WI38 (cell line): ENCODE results near the gene MUC7.

ENCODE experiments used
- H3K4me3 ChIP-seq: 2 replicates; pipeline ENCODE4 v1.5.1; 2011; ENCODE audit warnings: low read depth, mild to moderate bottlenecking, control low read depth, low read length
- TF ChIP-seq, protein P1 (sequence below): IDR thresholded peaks from 2 replicates; pipeline ENCODE4 v1.5.1; 2012; ENCODE audit warnings: low read depth, mild to moderate bottlenecking, control low read depth, low read length

MUC7 gene

DNA sequence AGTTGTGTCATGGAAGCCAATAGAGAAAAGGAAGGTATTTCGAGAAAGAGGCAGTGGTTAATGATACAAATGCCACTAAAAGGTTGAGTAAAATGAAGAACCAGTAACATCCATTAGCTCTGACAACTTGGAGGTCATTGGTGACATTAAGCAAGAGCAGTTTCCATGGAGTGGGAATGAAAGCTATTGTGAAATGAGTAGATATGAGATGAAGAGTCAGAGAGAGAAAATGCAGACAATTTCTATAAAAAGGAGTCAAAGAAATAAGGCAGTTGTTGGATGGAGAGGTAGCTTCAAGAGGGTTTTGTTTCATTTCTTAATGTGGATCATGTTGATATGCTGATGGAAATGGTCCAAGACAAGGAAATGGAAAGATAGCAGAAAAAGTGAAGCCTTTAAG, 36.8 kb downstream of the MUC7 start:
- TF ChIP-seq, protein P1, sequence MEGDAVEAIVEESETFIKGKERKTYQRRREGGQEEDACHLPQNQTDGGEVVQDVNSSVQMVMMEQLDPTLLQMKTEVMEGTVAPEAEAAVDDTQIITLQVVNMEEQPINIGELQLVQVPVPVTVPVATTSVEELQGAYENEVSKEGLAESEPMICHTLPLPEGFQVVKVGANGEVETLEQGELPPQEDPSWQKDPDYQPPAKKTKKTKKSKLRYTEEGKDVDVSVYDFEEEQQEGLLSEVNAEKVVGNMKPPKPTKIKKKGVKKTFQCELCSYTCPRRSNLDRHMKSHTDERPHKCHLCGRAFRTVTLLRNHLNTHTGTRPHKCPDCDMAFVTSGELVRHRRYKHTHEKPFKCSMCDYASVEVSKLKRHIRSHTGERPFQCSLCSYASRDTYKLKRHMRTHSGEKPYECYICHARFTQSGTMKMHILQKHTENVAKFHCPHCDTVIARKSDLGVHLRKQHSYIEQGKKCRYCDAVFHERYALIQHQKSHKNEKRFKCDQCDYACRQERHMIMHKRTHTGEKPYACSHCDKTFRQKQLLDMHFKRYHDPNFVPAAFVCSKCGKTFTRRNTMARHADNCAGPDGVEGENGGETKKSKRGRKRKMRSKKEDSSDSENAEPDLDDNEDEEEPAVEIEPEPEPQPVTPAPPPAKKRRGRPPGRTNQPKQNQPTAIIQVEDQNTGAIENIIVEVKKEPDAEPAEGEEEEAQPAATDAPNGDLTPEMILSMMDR, result no peak
- no peak overlapping the region for H3K4me3 ChIP-seq

DNA sequence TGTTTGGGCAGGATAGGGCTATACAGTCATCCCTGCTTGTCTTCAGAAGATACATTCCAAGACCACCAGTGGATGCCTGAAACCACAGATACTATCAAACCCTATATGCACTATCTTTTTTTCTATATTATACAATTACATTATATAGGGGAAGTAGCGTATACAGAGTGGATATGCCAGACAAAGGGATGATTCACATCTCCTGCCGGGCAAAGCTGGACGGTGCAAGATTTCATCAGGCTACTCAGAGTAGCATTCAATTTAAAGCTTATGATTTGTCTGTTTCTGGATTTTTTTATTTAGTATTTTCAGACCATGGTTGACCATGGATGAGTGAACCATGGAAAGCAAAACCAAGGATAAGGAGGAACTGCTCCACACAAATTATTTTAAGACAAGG, 39.4 kb downstream of the MUC7 start:
- no peak overlapping the region for H3K4me3 ChIP-seq
- TF ChIP-seq, protein P1, result no peak

DNA sequence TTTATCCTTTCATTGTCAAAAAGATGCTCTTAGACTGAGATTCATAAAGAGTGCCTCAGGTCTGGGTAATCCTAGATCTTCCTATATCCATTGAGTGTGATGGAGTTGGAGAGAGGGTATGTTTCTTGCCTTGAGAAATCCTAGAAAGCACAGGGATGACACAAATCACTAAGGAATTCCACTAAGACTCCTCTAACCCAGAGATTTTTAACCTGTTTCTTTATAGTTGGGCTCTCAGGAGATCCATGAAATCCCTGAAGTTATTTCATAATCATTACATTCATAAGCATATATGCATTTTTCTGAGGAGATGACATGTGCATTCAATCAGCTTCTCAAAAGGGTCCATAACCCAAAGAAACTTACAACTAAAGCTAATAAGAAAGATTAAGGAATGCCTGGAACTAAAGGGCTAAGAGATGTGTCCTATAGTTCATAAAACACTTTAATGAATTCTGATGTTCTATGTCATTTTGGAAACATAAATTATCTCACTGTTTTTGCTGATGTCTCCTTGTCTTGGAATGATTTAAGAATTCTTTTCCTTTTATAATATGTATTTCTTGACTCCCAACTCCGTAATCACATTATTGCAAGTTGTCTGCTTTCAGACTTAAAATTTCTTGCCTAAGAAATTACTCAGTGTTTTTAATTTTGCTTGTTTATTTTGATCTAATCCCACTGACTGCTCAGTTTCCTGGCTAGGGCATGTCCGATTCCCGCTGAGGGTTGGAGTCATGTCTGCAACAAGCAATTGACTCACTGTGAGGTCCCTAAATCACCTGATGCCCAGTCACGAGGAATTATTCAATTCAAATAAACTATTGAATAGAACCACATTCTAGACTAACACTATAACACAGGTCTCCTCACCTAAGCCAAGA, 43.6 kb downstream of the MUC7 start:
- TF ChIP-seq, protein P1, result no peak
- H3K4me3 ChIP-seq, result no peak overlapping the region

DNA sequence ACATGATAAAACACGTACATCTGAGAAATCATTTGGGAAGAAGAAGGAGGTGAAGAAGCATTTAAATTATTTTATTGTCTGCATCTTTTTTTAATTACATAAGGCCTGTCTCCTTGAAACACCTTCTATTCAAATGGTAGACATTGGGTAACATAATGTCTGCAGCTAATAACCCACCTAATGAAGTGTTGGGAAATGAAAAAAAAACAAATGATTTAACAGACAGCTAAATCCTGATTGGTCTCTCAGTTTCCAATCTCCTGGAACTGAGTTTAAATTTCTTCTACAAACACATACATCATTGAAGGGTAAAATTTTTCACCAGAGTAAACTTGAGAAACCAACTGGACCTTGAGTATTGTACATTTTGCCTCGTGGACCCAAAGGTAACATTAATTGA, 46.3 kb downstream of the MUC7 start, which contains the start of gene AMTN:
TSS of gene AMTN (plus strand) at position 301 of the 400 bp plus-strand sequence. CDS start 209 bp downstream, outside the sequence.
- no peak within 1 kb of the TSS for H3K4me3 ChIP-seq
- TF ChIP-seq, protein P1, result no peak

DNA sequence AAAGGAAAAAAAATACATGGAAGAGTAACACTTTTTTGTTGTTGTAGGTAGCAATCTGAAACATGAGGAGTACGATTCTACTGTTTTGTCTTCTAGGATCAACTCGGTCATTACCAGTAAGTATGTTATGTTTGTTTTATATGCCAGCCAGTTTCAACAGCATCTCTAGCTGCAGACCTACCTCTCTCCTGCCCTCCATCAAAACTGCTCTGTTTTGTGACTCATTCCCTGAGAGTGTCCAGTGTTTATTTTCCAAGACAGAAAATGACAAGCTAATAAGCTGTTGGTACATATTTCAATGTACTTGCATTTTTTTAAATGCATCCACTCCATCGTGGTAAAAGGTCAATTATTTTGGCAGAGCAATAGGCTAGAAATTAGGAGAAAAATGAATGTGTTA, 46.7 kb downstream of the MUC7 start:
- TF ChIP-seq, protein P1, result no peak

DNA sequence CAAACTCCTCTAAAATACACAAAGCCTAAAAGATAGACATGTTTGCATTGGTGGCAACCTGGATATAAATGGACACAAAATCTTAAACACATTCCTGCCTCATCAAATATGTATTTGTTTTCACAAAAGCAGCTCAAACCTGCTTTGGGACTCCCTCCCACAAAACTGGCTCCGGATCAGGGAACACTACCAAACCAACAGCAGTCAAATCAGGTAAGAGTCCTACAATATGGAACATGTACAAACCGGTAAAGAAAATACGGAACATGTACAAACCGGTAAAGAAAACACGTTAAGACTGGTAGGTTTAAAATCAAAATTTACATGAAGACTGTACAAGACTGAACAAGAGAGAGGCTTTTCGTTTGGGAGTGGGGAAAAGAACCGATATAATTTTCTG, 50.6 kb downstream of the MUC7 start:
- TF ChIP-seq, protein P1, result no peak
- H3K4me3 ChIP-seq, result no peak overlapping the region

More for the DNA sequence above, 46.7 kb downstream of the MUC7 start:
- no peak overlapping the region for H3K4me3 ChIP-seq

DNA sequence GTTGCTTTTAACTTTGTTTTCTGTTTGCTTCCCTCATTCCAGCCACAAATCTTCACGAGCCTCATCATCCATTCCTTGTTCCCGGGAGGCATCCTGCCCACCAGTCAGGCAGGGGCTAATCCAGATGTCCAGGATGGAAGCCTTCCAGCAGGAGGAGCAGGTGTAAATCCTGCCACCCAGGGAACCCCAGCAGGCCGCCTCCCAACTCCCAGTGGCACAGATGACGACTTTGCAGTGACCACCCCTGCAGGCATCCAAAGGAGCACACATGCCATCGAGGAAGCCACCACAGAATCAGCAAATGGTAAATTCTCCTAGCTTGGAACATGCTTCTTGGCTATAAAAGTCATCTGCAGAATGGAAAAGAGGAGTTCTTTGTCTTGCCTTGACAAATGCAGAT, 59.0 kb downstream of the MUC7 start:
- no peak overlapping the region for H3K4me3 ChIP-seq
- TF ChIP-seq, protein P1, result no peak
